Measurements from ENCODE around the gene GMIP.

GMIP gene

DNA sequence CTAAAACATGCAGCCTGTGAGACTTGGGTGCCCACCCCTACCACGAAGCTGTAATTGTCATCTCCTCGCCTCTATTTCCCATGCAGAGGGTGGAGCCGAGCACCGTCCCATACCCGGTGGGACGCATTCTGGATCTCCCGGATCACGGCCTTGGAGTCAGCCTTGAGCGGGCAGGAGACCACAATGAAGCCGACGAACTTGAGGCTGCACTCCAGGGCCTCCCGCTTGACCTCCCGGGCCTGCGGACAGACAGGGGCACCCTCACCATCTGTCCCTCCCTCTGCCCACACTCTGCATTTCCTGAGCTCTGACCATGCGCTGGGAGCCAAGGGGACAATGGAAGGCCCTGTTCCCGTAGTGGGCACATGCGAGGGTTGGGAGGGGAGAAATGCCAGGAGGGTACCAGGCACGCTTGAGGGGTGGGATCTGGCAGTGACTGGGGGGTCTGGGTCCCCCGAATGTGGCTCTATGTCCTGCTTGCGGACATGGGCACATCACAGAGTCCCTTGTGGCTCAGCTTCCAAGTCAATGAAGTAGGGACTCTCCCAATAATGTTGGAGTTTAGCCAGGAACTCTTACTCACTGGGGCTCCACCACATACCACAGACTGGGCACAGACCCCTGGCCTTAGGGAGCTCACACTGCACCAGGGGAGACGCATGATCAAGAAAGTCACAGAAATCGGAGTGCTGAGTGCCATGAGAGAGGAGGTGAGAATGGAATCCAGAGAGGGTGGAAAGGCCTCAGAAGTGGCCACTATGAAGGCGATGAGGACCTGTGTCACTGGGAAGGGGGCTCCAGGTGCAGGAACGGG is 9.2 kb upstream of the GMIP start:
- Mint-ChIP-seq H3K9me3 (no peaks in the 10 kb centered on the region), H3K4me3 (no peak overlapping the region), H3K27ac (no peak overlapping the region), H3K36me3 (ENCODE audit: low read depth) (peaks cover 40% of the 10 kb centered on the region), H3K4me1 (ENCODE audit: low read depth) (peaks cover 4% of the 10 kb centered on the region), H3K27me3 (ENCODE audit: low read depth) (no peaks in the 10 kb centered on the region)

DNA sequence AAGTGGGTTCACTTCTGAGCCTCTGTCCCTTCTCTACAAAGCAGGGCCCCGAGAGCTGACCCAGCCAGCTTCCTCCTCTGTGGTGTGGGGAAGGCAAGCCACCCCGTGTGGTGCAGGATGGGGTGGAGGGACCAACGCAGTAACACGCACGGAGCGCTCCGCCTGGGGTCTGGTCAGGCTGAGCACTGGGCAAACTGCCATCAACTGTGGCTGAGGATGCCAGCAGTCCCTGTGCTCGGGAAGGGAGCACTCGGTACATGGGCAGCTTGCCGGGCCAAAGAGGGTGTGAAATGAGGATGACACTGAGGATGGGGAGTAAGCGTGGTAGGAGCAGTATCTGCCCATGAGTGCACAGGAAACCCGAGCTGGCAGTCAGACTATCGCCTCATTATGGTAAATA is 7.6 kb upstream of the GMIP start:
- Mint-ChIP-seq H3K9me3 (no peaks in the 10 kb centered on the region), H3K4me1 (ENCODE audit: low read depth) (peaks cover 4% of the 10 kb centered on the region), H3K27ac (no peak overlapping the region), H3K4me3 (no peak overlapping the region), H3K27me3 (ENCODE audit: low read depth) (no peaks in the 10 kb centered on the region), H3K36me3 (ENCODE audit: low read depth) (peaks cover 34% of the 10 kb centered on the region)

DNA sequence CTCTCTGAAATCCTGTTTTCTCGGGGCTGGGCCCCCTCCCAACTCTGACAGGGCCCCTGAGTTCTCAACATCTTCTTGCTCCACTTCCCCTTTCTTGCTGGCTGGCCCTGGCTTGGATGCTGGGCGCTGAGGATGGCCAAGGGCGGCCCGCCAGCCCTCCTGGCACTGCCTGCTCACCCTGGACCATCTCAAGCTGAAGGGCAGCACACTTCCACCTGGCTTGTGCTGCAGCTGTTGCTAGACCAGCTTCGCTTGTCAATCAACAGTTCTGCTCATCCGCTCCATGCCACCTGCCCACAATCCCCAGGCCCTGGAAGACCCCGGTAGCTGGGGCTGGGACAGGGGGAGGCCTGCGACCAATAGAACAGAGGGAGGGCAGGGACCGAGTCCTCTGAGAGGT is 6.9 kb upstream of the GMIP start:
- H3K9me3 Mint-ChIP-seq = no peaks in the 10 kb centered on the region
- no peaks in the 10 kb centered on the region for H3K27me3 Mint-ChIP-seq (ENCODE audit: low read depth)
- H3K27ac Mint-ChIP-seq = no peak overlapping the region
- H3K36me3 Mint-ChIP-seq (ENCODE audit: low read depth) = peaks cover 38% of the 10 kb centered on the region
- peaks cover 4% of the 10 kb centered on the region for H3K4me1 Mint-ChIP-seq (ENCODE audit: low read depth)
- no peak overlapping the region for H3K4me3 Mint-ChIP-seq

DNA sequence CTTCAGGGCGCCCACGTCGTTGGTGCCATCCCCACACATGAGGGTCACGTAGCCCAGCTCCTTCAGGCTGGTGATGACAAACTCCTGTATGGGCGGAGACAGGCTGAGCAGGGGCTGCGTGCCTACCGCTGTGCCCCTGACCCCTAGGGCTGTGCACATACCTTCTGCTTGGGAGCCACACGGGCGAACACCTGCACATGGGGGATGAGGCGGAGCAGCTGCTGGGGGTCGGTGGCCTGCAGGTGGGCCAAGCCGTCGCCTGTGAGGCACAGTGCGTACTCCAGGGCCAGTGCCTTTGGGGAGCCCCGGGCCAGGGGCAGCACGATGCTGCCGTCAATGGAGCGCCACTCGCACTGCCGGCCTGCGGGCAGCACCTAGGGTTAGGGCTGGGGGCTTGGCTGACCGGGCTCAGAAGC is 6.1 kb upstream of the GMIP start:
- Mint-ChIP-seq H3K27ac (no peak overlapping the region), H3K4me3 (no peak overlapping the region), H3K9me3 (no peaks in the 10 kb centered on the region), H3K36me3 (ENCODE audit: low read depth) (peaks cover 36% of the 10 kb centered on the region), H3K4me1 (ENCODE audit: low read depth) (peaks cover 4% of the 10 kb centered on the region), H3K27me3 (ENCODE audit: low read depth) (no peaks in the 10 kb centered on the region)

DNA sequence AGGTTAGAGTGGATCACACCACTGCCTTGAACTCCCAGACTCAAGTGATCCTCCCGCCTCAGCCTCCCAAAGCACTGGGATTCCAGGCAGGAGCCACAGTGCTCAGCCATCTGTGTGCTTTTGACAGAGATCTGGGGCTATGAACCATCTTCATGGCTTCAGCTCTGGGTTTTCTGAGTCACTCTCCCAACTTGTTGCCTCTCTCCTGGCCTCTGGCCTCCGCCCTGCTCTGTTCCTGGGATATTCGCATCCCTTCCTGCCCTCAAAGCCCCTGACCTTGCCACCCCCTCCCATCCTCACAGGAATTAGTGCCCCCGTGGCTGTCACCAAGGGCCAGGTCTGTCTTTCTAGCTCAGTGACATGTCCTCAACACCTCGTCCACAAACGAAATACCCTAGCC is 5.7 kb upstream of the GMIP start:
- Mint-ChIP-seq H3K4me1 (ENCODE audit: low read depth) (peaks cover 4% of the 10 kb centered on the region), H3K4me3 (no peak overlapping the region), H3K27ac (no peak overlapping the region), H3K27me3 (ENCODE audit: low read depth) (no peaks in the 10 kb centered on the region), H3K36me3 (ENCODE audit: low read depth) (peaks cover 37% of the 10 kb centered on the region), H3K9me3 (no peaks in the 10 kb centered on the region)

DNA sequence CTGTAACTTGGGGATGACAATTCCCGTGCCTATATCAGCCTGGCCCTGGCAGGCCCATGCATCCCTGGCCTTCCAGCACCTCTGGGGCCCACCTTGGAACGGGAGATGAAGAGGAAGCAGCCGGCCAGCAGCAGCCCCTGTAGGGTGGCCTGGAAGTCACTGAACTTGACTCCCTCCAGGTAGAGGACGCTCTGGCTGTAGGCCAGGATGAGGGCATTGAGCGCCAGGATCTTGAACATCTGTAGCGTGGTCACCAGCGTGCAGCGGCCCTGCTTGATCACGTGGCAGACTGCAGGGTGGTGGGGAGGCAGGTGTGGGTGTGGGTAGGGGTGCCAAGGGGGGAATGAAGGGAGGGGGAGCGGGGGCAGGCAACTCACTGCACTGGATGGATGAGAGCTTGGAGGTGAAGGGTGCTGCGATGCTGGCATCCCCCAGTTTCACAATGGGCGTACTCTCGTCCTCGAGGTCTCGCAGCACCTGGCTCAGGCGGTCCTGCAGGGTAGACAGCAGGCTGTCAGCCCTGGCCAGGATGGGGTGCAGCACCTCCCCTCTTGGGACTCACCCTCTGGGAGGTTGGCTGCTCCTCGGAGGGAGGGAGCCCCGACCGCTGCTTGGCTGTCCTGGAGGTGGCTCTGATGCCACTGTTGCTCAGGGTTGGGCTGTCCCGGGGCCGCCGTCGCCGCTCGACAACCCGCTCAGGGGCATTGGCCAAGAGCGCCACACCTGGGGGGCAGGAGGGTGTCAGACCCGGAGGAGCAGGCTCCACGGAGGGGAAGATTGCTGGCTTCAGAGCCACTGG is 3.8 kb upstream of the GMIP start:
- Mint-ChIP-seq H3K36me3 (ENCODE audit: low read depth) (peaks cover 32% of the 10 kb centered on the region), H3K4me1 (ENCODE audit: low read depth) (peaks cover 6% of the 10 kb centered on the region), H3K9me3 (no peaks in the 10 kb centered on the region), H3K27me3 (ENCODE audit: low read depth) (no peaks in the 10 kb centered on the region), H3K27ac (no peak overlapping the region), H3K4me3 (no peak overlapping the region)

DNA sequence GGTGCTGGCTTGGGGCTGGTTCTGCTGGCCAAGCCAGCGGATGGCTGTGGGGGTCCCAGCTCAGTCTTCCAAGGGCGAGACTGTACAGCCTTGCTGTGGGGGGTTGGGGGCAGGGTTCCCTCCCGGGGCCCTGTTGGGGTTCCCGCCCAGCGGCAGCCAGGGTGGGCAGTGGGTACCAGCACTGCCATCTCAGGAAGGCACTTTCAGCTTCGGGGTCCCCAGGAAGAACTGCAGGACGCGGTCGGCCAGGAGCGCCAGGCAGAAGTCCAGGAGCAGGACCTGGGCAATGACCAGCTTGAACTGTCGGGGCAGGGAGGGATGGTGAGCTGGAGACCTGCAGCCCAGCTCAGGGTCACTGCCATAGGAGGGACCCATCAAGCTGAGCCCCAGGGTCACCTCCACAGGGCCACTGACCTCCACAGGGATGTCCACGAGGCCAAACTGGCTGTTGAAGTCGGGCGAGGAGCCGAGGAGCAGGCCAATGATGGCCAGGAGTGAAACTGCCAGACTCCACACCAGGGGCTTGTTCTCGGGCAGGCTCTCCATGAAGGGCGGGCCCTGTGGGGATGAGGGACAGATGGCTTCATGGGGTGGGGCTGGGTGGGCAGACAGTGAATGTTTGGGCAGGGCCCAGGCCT is 1.9 kb upstream of the GMIP start:
- Mint-ChIP-seq H3K4me1 (ENCODE audit: low read depth) (peaks cover 13% of the 10 kb centered on the region), H3K27ac (no peak overlapping the region), H3K9me3 (no peaks in the 10 kb centered on the region), H3K4me3 (no peak overlapping the region), H3K27me3 (ENCODE audit: low read depth) (no peaks in the 10 kb centered on the region), H3K36me3 (ENCODE audit: low read depth) (peaks cover 30% of the 10 kb centered on the region)

DNA sequence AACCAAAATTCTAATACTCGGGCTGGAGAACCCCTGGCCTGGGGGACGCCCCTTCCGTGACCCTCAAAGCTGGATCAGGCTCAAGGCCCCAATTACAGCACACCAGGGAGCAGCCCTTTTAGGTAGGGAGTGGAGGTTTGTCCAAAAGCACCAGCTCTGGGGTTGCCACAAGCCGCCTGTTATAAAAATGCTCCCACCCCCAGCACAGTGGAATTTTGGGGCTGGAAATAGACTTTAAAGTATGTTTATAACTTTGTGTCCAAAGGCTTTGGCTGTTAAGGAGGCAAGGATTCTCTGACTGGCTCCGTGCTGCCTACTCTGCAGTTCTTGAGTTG is 564 bp upstream of the GMIP start:
- H3K36me3 Mint-ChIP-seq (ENCODE audit: low read depth) = peaks cover 33% of the 10 kb centered on the region
- peaks cover 15% of the 10 kb centered on the region for H3K4me1 Mint-ChIP-seq (ENCODE audit: low read depth)
- H3K27me3 Mint-ChIP-seq (ENCODE audit: low read depth) = no peaks in the 10 kb centered on the region
- H3K9me3 Mint-ChIP-seq = no peaks in the 10 kb centered on the region
- peak overlapping the region; percentile 99 for H3K4me3 Mint-ChIP-seq
- H3K27ac Mint-ChIP-seq = peak overlapping the region; percentile 92

DNA sequence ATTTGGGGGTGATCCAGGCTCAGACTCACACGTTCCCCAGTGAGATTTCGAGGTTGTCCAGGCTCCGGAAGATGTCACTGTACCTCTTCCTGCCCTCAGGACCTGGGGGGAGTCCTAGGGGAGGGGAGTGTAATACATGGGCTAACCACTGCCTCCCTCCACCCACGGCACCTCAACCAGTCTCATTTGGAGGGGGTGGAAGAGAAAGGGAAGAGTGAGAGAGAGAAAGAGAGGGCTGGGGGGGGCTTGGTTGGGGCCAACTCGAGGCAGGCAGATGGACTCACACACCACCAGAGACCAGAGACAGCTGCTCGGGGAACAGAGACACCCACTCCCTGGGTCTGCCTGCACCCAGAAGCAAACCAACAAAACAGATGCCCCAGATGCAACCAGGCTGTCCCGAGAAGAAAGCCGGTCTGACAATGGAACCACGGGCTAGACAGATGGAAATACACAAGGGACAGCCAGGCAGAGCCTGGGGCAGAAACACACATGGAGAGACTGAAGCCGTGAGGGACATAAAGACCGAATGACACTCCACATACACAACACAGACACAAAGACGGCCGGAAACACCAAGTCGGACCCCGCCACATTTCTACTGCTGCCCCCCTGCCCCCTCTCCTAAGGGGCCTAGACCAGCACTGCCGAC is 825 bp downstream of the GMIP start:
- no peaks in the 10 kb centered on the region for H3K27me3 Mint-ChIP-seq (ENCODE audit: low read depth)
- no peaks in the 10 kb centered on the region for H3K9me3 Mint-ChIP-seq
- H3K27ac Mint-ChIP-seq = peak overlapping the region; percentile 92
- H3K4me3 Mint-ChIP-seq = peak overlapping the region; percentile 99
- peaks cover 34% of the 10 kb centered on the region for H3K36me3 Mint-ChIP-seq (ENCODE audit: low read depth)
- peaks cover 15% of the 10 kb centered on the region for H3K4me1 Mint-ChIP-seq (ENCODE audit: low read depth)

DNA sequence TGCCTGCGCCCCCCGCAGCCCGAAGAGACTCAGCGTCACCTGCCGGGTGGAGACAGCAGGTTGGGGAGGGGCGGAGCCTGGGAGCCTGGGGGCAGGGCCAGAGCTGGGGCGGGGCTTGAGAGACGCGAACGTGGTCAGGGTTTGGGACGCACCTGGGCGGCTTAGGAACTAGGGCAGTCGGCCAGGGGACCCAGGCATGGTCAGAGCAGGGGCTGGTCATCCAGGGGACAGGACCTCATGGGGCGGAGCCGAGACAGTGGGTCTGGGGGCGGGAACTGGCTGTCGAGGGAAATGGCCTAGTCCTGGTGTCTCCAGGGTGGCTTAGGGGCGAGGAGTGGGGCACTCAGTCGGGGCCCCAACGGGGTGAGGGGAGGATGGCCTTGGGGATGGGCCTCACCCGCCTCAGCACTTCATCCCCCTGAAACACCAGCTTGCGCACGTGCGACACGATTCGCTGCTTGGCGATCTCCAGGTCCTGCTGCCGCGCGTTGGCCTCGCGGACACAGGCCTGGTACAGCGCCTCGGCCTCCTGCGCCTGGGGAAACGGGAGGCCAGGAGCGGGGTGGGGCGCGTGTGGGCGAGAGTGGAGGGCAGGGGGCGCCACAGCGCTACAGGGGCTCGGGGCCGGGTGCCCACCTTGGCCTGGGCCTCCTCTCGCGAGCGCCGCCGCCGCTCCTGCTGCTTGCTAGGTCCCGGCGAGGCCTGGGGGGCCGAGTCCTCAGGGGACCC is 5.8 kb downstream of the GMIP start:
- H3K27me3 Mint-ChIP-seq (ENCODE audit: low read depth) = no peaks in the 10 kb centered on the region
- no peak overlapping the region for H3K27ac Mint-ChIP-seq
- H3K36me3 Mint-ChIP-seq (ENCODE audit: low read depth) = peaks cover 54% of the 10 kb centered on the region
- H3K4me3 Mint-ChIP-seq = no peak overlapping the region
- peaks cover 27% of the 10 kb centered on the region for H3K4me1 Mint-ChIP-seq (ENCODE audit: low read depth)
- no peaks in the 10 kb centered on the region for H3K9me3 Mint-ChIP-seq

DNA sequence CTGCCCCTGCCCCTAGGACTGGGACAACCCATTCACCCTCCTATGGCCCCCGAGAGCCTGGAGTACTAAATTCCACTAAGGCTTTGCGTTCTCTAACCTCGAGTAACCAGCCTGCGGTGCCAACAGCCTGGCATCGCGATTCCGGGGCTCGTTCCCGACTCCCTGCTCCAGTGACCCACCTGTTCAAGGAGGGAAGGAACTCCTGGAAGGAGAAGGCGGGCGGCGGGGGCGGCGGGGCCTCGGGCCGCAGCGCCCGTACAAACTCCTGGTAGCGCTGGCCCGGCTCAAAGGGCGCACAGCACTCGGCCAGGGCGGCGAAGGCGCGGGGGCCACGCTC is 6.3 kb downstream of the GMIP start:
- Mint-ChIP-seq H3K36me3 (ENCODE audit: low read depth) (peaks cover 53% of the 10 kb centered on the region), H3K4me3 (no peak overlapping the region), H3K27me3 (ENCODE audit: low read depth) (no peaks in the 10 kb centered on the region), H3K9me3 (no peaks in the 10 kb centered on the region), H3K27ac (no peak overlapping the region), H3K4me1 (ENCODE audit: low read depth) (peaks cover 23% of the 10 kb centered on the region)

DNA sequence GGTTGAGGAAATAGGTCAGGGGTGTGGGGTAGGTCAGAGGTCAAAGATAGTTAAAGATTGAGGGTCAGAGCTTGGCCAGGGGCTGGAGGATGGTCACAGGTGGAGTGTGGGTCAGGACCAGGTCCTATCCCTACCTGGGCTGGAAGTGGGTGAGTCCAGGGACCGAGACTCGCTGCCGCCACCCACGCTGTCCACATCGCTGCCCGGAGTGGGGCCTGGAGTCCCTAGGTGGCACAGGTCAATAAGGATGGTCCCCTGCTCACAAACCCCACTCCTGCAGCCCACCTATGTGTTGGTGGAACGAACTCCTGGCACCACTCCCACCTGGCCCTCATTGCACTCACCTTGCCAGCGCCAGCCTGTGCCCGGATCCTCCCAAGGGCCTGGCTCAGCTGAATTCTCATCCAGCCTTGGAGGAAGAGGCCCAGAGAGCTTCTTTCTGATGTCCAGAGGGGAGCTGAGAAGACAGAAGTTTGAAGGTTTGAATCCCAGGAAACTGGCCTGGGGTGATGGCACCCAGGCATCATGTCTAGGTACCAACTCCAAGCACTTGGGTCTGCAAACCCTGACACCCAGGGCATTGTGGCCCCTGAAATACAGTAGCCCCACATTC is 6.8 kb downstream of the GMIP start:
- H3K4me3 Mint-ChIP-seq = no peak overlapping the region
- no peak overlapping the region for H3K27ac Mint-ChIP-seq
- H3K36me3 Mint-ChIP-seq (ENCODE audit: low read depth) = peaks cover 50% of the 10 kb centered on the region
- H3K4me1 Mint-ChIP-seq (ENCODE audit: low read depth) = peaks cover 20% of the 10 kb centered on the region
- no peaks in the 10 kb centered on the region for H3K9me3 Mint-ChIP-seq
- no peaks in the 10 kb centered on the region for H3K27me3 Mint-ChIP-seq (ENCODE audit: low read depth)

DNA sequence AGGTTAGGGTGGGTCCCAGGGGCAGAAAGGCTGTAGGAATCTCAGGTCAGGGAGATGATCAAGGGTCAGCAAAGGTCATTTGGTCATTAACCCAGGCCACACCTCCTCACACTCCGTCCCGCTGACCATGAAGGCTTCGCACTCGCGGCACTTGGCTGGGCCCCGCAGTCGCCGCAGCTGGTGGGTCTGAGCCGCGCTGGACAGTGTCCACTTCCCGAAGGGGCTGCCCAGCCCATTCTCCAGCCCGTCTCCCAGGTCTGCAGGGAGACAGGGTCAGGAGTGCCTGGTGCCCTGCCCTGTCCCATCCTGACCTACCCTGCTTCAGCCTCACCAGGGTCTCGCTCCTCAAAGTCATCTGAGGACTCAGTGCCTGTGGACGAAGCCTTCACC is 8.1 kb downstream of the GMIP start:
- Mint-ChIP-seq H3K36me3 (ENCODE audit: low read depth) (peaks cover 53% of the 10 kb centered on the region), H3K27ac (no peak overlapping the region), H3K4me1 (ENCODE audit: low read depth) (peaks cover 17% of the 10 kb centered on the region), H3K27me3 (ENCODE audit: low read depth) (no peaks in the 10 kb centered on the region), H3K9me3 (no peaks in the 10 kb centered on the region), H3K4me3 (no peak overlapping the region)
